AG04449 (cell line): ENCODE measurements around the gene AGT.

ENCODE experiments used
- CTCF ChIA-PET: fragments of 350-600 bp; formaldehyde crosslinking; extraction: SDS; loops from one replicate; lab custom pipeline; 2021; ENCODE audit warnings: antibody characterized with exemption; lab: Yijun Ruan, JAX
- POLR2A ChIA-PET: fragments of 400-600, 350-600 bp; formaldehyde crosslinking; extraction: SDS; loops from one replicate; lab custom pipeline; 2020; ENCODE audit warnings: antibody characterized with exemption, inconsistent platforms; lab: Yijun Ruan, JAX
- DNase-seq: peaks from one replicate; pipeline ENCODE4 v3.0.0-alpha.2; 2010; ENCODE audit warnings: low read depth, low spot score
- H3K4me3 ChIP-seq: 2 replicates; pipeline ENCODE4 v1.5.1; 2011; ENCODE audit warnings: low read depth, mild to moderate bottlenecking, control low read depth, low read length
- TF ChIP-seq, protein P1 (sequence below): IDR thresholded peaks from one replicate; pipeline ENCODE4 v1.5.1; 2011; ENCODE audit warnings: mild to moderate bottlenecking, moderate library complexity, low read length, control low read depth, inconsistent platforms; ENCODE audit not compliant: insufficient read depth; ENCODE audit errors: missing control alignments

Gene AGT

DNA sequence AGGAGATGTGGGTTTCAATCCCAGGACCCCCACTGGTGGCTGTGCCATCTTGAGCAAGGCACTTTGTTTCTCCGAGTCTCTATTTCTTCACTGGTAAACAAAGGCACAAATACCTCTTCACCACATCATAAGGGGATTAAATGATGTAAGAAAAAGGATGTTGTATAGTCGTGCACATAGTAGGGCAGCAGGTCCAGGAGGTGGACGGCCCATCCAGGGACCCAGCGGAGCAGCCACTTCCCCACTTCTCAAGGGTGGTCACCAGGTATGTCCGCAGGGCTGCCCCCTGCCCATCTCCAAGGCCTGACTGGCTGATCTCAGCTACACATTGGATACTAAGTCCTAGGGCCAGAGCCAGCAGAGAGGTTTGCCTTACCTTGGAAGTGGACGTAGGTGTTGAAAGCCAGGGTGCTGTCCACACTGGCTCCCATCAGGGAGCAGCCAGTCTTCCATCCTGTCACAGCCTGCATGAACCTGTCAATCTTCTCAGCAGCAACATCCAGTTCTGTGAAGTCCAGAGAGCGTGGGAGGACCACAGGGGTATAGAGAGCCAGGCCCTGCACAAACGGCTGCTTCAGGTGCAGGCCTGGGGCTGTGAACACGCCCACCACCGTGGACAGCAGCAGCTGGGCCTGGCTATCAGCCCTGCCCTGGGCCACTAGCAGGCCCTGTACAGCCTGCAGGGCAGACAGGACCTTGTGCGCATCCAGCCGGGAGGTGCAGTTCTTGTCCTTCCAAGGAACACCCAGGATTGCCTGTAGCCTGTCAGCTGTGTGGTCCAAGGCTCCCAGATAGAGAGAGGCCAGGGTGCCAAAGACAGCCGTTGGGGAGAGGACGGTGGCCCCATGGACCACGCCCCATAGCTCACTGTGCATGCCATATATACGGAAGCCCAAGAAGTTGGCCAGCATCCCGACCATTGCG lies 4.0 kb downstream of the AGT start:
- CTCF ChIA-PET: no interaction called here
- H3K4me3 ChIP-seq: no peak overlapping the region
- POLR2A ChIA-PET: interaction anchor here (0.6 kb wide), 1 partner anchor 656 kb away, joined by 3 read pairs; no protein-coding TSS in a partner anchor
- TF ChIP-seq, protein P1, sequence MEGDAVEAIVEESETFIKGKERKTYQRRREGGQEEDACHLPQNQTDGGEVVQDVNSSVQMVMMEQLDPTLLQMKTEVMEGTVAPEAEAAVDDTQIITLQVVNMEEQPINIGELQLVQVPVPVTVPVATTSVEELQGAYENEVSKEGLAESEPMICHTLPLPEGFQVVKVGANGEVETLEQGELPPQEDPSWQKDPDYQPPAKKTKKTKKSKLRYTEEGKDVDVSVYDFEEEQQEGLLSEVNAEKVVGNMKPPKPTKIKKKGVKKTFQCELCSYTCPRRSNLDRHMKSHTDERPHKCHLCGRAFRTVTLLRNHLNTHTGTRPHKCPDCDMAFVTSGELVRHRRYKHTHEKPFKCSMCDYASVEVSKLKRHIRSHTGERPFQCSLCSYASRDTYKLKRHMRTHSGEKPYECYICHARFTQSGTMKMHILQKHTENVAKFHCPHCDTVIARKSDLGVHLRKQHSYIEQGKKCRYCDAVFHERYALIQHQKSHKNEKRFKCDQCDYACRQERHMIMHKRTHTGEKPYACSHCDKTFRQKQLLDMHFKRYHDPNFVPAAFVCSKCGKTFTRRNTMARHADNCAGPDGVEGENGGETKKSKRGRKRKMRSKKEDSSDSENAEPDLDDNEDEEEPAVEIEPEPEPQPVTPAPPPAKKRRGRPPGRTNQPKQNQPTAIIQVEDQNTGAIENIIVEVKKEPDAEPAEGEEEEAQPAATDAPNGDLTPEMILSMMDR: no peak
- no peak for DNase-seq

DNA sequence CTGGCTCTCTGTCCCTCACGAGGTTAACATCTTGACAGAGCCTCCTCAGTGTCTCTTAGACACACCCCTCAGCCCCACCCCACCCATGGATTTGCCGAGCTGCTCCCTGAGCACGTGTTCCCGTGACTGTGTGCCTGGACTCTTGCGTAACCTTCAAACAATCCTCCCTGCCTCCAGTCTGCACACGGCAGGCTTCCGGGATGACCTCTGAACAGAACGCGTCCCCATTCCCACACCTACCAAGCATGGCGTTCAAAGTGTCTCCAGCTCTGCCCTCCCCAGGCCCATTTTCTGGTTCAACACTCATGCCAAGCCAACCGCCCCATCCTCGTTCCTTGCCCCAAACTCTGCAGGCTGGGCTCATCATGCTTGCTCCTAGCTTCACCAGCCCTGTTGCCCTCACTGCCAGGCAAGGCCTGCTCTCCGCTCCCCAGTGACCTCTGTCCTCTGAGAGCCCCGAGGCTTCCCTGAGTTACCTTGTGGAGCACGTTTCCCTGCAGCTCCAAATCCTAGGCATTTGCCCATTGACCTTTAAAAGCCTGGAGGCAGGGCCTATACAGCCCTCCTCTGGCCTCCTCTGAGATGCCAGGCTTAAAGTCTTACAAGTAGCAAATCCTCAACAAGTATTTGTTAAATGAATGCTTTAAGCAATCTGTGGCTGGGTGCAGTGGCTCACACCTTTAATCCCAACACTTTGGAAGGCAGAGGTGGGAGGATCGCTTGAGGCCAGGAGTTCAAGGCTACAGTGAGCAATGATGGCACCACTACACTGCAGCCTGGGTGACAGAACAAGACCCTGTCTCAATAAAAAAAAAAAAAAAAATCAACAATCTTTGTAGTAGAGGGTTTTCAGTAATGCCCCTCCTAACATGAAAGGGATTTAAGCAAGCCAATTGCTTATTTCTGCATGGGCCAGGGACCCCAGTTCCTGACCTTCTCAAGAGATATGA lies 5.0 kb downstream of the AGT start:
- DNase-seq: no peak
- POLR2A ChIA-PET: no interaction called here
- CTCF ChIA-PET: no interaction called here
- H3K4me3 ChIP-seq: no peak overlapping the region
- TF ChIP-seq, protein P1: no peak

DNA sequence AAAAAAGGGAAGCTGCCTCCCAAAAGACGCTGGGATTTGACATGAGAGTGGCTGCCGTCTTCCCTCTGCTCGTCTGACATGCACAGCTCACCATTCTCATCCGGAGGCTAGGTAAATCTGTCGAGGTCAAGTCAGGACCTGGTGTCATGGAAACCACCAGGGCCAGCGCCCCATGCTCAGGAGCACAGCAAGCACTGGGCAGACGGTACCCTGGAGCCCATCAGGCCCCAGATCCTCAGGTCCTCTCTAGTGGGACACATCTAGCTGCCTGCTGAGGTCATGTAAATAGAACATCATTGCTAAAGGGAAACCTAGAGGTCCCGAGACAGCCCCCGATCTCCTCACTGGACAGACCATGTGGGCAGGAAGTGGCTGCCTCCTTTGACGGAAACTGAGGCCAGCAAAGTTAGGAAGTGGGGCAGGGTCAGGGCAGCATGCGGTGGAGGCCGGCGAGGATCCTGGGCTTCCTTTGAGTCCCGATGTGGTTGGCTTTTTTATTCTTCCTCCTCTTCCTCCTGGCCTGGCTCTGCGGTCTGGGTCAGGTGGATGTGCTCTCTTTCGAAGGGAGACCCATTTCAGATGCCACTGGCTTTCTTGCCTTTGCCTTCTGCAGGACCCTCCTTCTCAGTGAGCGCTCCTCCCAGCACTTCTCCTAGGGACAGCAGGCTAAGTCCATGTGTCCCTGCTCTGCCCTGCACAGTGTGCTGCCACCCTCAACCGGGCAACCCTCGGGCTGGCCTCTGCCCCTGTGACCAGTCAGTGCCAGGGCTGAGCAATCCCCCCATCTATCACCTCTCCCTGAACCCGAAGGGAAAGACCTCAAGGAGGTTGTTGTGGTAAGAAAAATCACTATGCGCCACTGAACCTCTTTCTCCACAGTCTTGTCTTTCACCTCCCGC lies 5.9 kb downstream of the AGT start:
- ChIA-PET CTCF (no interaction called here), POLR2A (no interaction called here)
- H3K4me3 ChIP-seq: no peak overlapping the region
- no peak for DNase-seq
- TF ChIP-seq, protein P1: no peak

DNA sequence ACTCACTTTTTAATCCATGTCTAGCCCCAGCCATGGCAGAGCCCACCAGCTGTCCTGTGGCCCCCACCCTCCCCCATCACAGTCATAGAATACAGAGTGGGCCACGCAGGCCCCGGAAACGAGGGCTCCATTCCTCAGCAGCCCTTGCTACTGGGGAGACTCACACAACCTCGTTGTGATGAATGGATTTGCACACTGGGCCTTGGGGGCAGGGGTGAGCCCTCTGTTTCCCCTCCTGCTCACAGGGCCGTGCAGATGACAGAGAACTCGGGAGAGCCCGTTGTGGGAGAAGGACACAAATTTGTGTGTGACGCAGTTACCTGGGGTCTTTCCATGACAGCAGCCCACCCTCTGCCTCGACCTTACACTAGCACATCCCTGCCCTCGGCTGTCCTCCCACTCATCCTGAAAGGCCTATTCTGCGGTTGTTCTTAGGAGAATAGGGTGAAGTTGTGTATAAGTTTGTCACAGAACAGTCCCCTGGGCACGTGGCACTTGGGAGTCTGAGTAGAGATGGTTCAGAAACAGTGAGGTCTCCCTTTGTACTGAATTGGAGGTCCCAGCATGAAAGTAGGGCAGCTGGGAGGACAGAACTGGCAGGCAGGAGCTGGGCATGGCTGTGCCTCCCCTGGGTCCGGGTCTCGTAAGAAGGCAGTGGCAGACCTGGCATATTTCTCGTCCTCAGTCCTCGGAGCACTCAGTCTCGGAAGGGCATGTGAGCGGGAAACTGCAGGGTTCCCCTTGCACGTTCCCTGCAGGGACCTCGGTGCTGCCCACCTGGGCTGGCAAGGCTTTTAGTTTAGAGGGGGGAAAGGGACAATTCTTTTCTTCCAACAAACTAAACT lies 6.8 kb downstream of the AGT start:
- POLR2A ChIA-PET: no interaction called here
- H3K4me3 ChIP-seq: no peak overlapping the region
- CTCF ChIA-PET: no interaction called here
- no peak for DNase-seq
- TF ChIP-seq, protein P1: no peak

DNA sequence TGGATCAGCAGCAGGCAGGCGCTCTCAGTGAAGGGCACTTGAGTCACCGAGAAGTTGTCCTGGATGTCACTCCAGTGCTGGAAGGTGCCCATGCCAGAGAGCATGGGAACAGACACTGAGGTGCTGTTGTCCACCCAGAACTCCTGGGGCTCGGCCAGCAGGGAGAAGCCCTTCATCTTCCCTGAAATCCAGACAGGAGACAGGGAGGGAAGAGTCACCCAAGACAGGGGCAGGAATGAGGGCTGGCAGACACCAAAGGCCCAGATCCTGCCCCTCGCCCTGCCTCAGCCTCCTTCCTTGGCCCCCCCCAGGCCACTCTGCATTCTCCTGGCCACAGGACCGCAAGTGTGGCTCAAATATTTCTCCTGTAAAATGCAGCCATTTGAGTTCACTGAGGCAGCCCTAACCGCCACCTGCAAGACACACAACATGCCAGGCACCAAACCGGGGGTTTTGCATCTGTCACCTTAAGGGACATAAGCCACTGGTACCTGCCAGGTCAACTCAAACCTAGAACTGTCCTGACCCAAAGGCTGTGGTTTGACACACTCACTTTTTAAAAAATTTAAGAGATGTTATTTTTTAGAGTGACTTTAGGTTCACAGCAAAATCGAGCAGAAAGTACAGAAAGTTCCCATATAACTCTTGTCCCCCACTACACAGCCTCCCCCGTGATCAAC lies 7.8 kb downstream of the AGT start:
- ChIA-PET POLR2A (interaction anchor here (0.5 kb wide), 1 partner anchor 23 kb away, joined by 4 read pairs; no protein-coding TSS in a partner anchor), CTCF (no interaction called here)
- DNase-seq: no peak
- TF ChIP-seq, protein P1: no peak
- H3K4me3 ChIP-seq: no peak overlapping the region
